Urinary bladder (tissue), 4 donors: ENCODE results near the gene TCL1B. TPM values are rescaled to one million over a fixed set of nuclear protein-coding genes. Genes with fewer than 3 reads are reported as not detected.

Experiments used
- DNase-seq: peaks from one replicate; pipeline ENCODE4 v3.0.0-alpha.2; 2015; ENCODE audit errors: extremely low spot score
- H3K27ac ChIP-seq: one replicate; pipeline ENCODE4 v1.5.1; 2013; ENCODE audit warnings: low read depth, mild to moderate bottlenecking, moderate library complexity
- H3K36me3 ChIP-seq: one replicate; pipeline ENCODE4 v1.6.1; 2013; ENCODE audit warnings: mild to moderate bottlenecking, moderate library complexity; ENCODE audit not compliant: insufficient read depth
- H3K4me1 ChIP-seq: one replicate; pipeline ENCODE4 v1.6.1; 2013; ENCODE audit warnings: mild to moderate bottlenecking, moderate library complexity; ENCODE audit not compliant: insufficient read depth
- H3K4me3 ChIP-seq: one replicate; pipeline ENCODE4 v1.5.1; 2013; ENCODE audit warnings: low read depth, low read length
- WGBS: extraction: QIAGEN DNeasy Blood & Tissue Kit; methylation state at CpG from one replicate; pipeline ENCODE4 v1.1.7; 2013; 5-methylcytosine and 5-hydroxymethylcytosine counted together
- polyA plus RNA-seq: library from polyadenylated mRNA; stranded (reverse); fragments of 200-250 nt; gene quantifications from one replicate; pipeline ENCODE4 v1.2.3, GENCODE V29; 2013
- total RNA-seq: library from RNA; depleted of rRNA; stranded (reverse); fragments of >200 nt; gene quantifications from one replicate; pipeline ENCODE4 v1.2.3, GENCODE V29; 2014
- donor health status: healthy with polysubstance abuse.
- donor health status: healthy.

TCL1B gene, protein sequence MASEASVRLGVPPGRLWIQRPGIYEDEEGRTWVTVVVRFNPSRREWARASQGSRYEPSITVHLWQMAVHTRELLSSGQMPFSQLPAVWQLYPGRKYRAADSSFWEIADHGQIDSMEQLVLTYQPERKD
- not detected for total RNA-seq
- polyA plus RNA-seq: not detected

- DNase-seq: no peak
- Histone ChIP-seq H3K27ac (no peak within 1 kb of the TSS), H3K36me3 (no peaks in the 10 kb centered on the region), H3K4me1 (no peaks in the 10 kb centered on the region), H3K4me3 (no peak within 1 kb of the TSS)
- 83% methylated on average over 36 of the region's 38 CpGs for WGBS
Observed at GRCh38 chr14:95685978-95686922, at the start of gene TCL1B. Gene TCL1B, plus strand, starts transcription at chr14:95686426. Its CDS starts 42 bp downstream, at chr14:95686468.

- WGBS: 91% methylated on average over 3 of the region's 3 CpGs
- Histone ChIP-seq H3K4me1 (no peaks in the 10 kb centered on the region), H3K36me3 (no peaks in the 10 kb centered on the region), H3K27ac (no peak overlapping the region), H3K4me3 (no peak overlapping the region)
- no peak for DNase-seq
Observed at GRCh38 chr14:95644981-95645380, 41.2 kb upstream of the TCL1B start.

DNA sequence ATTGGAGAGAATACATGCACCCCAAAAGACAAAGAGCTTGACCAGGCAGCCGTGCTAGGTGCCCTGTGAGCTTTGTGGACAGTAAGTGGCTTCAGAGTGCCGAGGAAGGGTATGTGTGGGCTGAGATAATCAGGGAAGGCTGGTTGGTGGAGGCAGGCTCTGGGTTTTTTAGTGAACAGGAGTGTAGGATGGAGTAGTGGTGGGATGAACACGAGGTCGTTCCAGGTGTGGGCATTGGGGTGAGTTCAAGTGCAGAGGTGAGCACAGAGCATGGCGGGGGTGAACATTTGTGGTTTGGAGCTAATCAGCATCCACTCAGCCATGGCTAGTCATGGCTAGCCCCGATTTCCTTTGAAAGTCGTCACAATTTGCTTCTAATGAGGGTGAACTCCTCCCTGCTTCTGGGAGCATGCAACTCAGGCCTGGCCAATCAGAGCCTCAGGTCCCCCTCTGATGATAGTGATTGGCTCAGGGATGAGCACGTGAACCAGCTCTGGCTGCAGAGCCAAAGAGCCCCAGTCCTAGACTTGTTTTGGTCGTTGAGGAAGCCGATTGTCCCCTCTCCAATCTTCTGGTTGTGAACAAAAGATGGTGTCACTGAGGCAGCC lies 40.7 kb upstream of the TCL1B start:
- Histone ChIP-seq H3K27ac (no peak overlapping the region), H3K4me1 (no peaks in the 10 kb centered on the region), H3K4me3 (no peak overlapping the region), H3K36me3 (no peaks in the 10 kb centered on the region)
- WGBS: 80% methylated on average over 10 of the region's 10 CpGs
- no peak for DNase-seq

- Histone ChIP-seq H3K27ac (no peak overlapping the region), H3K36me3 (no peaks in the 10 kb centered on the region)
- 69% methylated on average over 3 of the region's 3 CpGs for WGBS
Observed at GRCh38 chr14:95647926-95648325, 38.3 kb upstream of the TCL1B start.

GRCh38 chr14:95649230-95649629 lies 37.0 kb upstream of the TCL1B start:
- Histone ChIP-seq H3K36me3 (no peaks in the 10 kb centered on the region), H3K4me1 (no peaks in the 10 kb centered on the region), H3K27ac (no peak overlapping the region), H3K4me3 (no peak overlapping the region)
- 78% methylated on average over 7 of the region's 7 CpGs for WGBS
- DNase-seq: no peak

More at GRCh38 chr14:95647926-95648325, 38.3 kb upstream of the TCL1B start:
- DNase-seq: no peak
- Histone ChIP-seq H3K4me3 (no peak overlapping the region), H3K4me1 (no peaks in the 10 kb centered on the region)

- 67% methylated on average over 7 of the region's 7 CpGs for WGBS
- Histone ChIP-seq H3K4me1 (no peaks in the 10 kb centered on the region), H3K4me3 (no peak overlapping the region), H3K36me3 (no peaks in the 10 kb centered on the region), H3K27ac (no peak overlapping the region)
- no peak for DNase-seq
Observed at GRCh38 chr14:95651028-95651427, 35.2 kb upstream of the TCL1B start.

- H3K36me3 ChIP-seq: no peaks in the 10 kb centered on the region
- no peak for DNase-seq
- H3K27ac ChIP-seq: no peak overlapping the region
- no peak overlapping the region for H3K4me3 ChIP-seq
- H3K4me1 ChIP-seq: no peaks in the 10 kb centered on the region
- WGBS: 54% methylated on average over 5 of the region's 5 CpGs
Observed at GRCh38 chr14:95651821-95652583, 34.2 kb upstream of the TCL1B start.

GRCh38 chr14:95652690-95653089 lies 33.5 kb upstream of the TCL1B start:
- Histone ChIP-seq H3K27ac (no peak overlapping the region), H3K4me3 (no peak overlapping the region), H3K4me1 (no peaks in the 10 kb centered on the region), H3K36me3 (no peaks in the 10 kb centered on the region)
- WGBS: 48% methylated on average over 2 of the region's 2 CpGs
- no peak for DNase-seq

GRCh38 chr14:95655461-95655860 lies 30.8 kb upstream of the TCL1B start:
- Histone ChIP-seq H3K4me1 (no peaks in the 10 kb centered on the region), H3K4me3 (no peak overlapping the region), H3K36me3 (no peaks in the 10 kb centered on the region), H3K27ac (no peak overlapping the region)
- 60% methylated on average over 1 of the region's 1 CpG for WGBS
- no peak for DNase-seq

DNA sequence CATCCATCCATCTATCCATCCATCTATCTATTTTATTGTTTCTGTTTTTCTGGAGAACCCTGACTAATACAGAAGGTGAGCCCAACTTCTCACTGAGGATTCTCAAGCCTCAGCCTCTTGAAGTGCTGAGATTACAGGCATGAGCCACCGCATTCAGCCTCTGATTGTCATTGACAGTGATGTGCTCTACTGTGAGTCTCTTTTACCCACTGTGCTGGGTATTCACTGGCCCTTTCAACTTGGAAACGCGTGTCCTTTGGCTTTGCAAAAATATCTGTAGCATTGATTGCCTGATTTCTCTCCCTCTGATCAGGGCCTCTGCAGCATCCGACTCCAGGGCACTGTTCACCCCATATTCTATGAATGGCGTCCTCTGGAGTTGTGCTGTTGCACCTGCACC lies 29.6 kb upstream of the TCL1B start:
- WGBS: 83% methylated on average over 5 of the region's 5 CpGs
- H3K36me3 ChIP-seq: no peaks in the 10 kb centered on the region
- no peak for DNase-seq
- H3K27ac ChIP-seq: no peak overlapping the region
- no peaks in the 10 kb centered on the region for H3K4me1 ChIP-seq
- H3K4me3 ChIP-seq: no peak overlapping the region

GRCh38 chr14:95657454-95657853 lies 28.8 kb upstream of the TCL1B start:
- H3K27ac ChIP-seq: no peak overlapping the region
- no peak for DNase-seq
- WGBS: 75% methylated on average over 4 of the region's 4 CpGs
- no peak overlapping the region for H3K4me3 ChIP-seq
- no peaks in the 10 kb centered on the region for H3K4me1 ChIP-seq
- H3K36me3 ChIP-seq: no peaks in the 10 kb centered on the region

DNA sequence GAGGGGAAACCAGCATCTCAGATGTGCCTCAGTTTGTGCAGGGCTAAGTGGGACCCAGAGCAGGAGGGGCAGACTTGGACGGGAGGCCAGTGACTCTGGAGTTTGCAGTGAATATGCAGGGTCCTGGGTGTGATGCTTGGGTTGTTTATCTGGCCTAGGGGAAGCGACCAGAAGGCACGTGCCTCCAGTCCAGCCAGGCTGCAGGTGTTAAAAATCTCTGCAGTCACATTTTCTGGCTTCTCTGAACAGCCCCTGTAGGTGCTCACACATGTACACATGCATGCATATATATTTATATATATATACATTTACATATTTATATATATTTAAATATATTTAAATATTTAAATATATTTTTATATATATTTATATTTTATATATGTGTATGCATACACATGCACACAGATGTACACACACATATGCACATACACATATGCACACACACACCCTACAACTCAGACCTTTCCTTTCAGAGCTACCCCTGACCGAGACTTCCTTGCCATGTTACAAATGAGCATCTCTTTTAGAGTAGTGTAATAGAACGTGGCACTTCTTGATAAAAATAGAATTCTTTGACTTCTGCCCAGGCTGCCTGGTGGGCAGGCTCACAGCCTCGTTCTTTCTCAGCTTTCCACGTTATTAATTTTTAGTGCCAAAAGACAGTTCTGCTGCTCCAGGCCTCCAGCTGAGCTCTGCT lies 26.8 kb upstream of the TCL1B start:
- Histone ChIP-seq H3K36me3 (no peaks in the 10 kb centered on the region), H3K4me3 (no peak overlapping the region), H3K27ac (no peak overlapping the region), H3K4me1 (no peaks in the 10 kb centered on the region)
- 50% methylated on average over 7 of the region's 7 CpGs for WGBS
- no peak for DNase-seq

GRCh38 chr14:95659990-95660385 lies 26.2 kb upstream of the TCL1B start:
- WGBS: 50% methylated on average over 5 of the region's 5 CpGs
- no peak for DNase-seq
- Histone ChIP-seq H3K27ac (no peak overlapping the region), H3K36me3 (no peaks in the 10 kb centered on the region), H3K4me3 (no peak overlapping the region), H3K4me1 (no peaks in the 10 kb centered on the region)
